Osteoblast (primary cell): ENCODE measurements around the gene PHACTR4. TPM values are rescaled to one million over a fixed set of nuclear protein-coding genes. Genes with fewer than 3 reads are reported as not detected.
"Not testable (repeated sequence)": the region's sequence is repeated elsewhere in the genome, so short reads cannot be mapped to it uniquely, and the experiment has no call there.

Experiments used
- DNase-seq: peaks from one replicate; pipeline ENCODE4 v3.0.0; 2011; ENCODE audit warnings: low spot score, mixed read lengths; ENCODE audit not compliant: insufficient read length; ENCODE audit errors: missing footprints
- H2AFZ ChIP-seq: 2 replicates; pipeline ENCODE4 v1.6.0; 2011; ENCODE audit warnings: mild to moderate bottlenecking, low read length
- H3K27ac ChIP-seq: 2 replicates; pipeline ENCODE4 v1.5.1; 2011; ENCODE audit warnings: mild to moderate bottlenecking, low read depth, low read length, moderate library complexity
- H3K27me3 ChIP-seq: 2 replicates; pipeline ENCODE4 v1.6.0; 2012; ENCODE audit warnings: mild to moderate bottlenecking, control low read depth, inconsistent platforms, low read length, moderate library complexity; ENCODE audit not compliant: insufficient read depth
- H3K36me3 ChIP-seq: 2 replicates; pipeline ENCODE4 v1.5.1; 2011; ENCODE audit warnings: mild to moderate bottlenecking, low read length, control low read depth, moderate library complexity; ENCODE audit not compliant: insufficient read depth
- H3K4me1 ChIP-seq: 2 replicates; pipeline ENCODE4 v1.5.1; 2011; ENCODE audit warnings: mild to moderate bottlenecking, low read length, control low read depth, moderate library complexity; ENCODE audit not compliant: insufficient read depth
- H3K4me2 ChIP-seq: 2 replicates; pipeline ENCODE4 v1.6.0; 2011; ENCODE audit warnings: mild to moderate bottlenecking, low read length; ENCODE audit not compliant: insufficient read depth
- H3K4me3 ChIP-seq: fragments of 200-600 bp; sonication (generic); 3 replicates; pipeline ENCODE4 v1.5.1; 2012; ENCODE audit warnings: mild to moderate bottlenecking, low read length, inconsistent platforms; ENCODE audit not compliant: insufficient read depth
- H3K79me2 ChIP-seq: 2 replicates; pipeline ENCODE4 v1.6.0; 2012; ENCODE audit warnings: mild to moderate bottlenecking, low read length, control low read depth, inconsistent platforms; ENCODE audit not compliant: insufficient read depth
- H3K9me3 ChIP-seq: 2 replicates; pipeline ENCODE4 v1.5.1; 2011; ENCODE audit warnings: low read depth, low read length, control low read depth
- H4K20me1 ChIP-seq: 2 replicates; pipeline ENCODE4 v1.6.0; 2012; ENCODE audit warnings: mild to moderate bottlenecking, low read length, control low read depth; ENCODE audit not compliant: insufficient read depth
- total RNA-seq: library from RNA; depleted of rRNA; stranded (reverse); fragments of >200 nt; gene quantifications from 2 replicates; pipeline ENCODE4 v1.2.3, GENCODE V29; 2012
- TF ChIP-seq, protein P1 (sequence below): IDR thresholded peaks from 2 replicates; pipeline ENCODE4 v1.5.1; 2011; ENCODE audit warnings: mild to moderate bottlenecking, low read depth, low read length, moderate library complexity; ENCODE audit errors: extremely low read depth

PHACTR4 gene
- total RNA-seq, 1 donor = 12.7 TPM

- Histone ChIP-seq H3K4me2 (peak overlapping the region; percentile 87), H3K27me3 (no peaks in the 10 kb centered on the region), H3K27ac (peak overlapping the region; percentile 44), H4K20me1 (peaks cover 19% of the 10 kb centered on the region), H3K4me3 (peak overlapping the region; percentile 76), H3K4me1 (peaks cover 18% of the 10 kb centered on the region), H3K79me2 (peaks cover 36% of the 10 kb centered on the region), H2AFZ (no peak overlapping the region), H3K9me3 (no peaks in the 10 kb centered on the region), H3K36me3 (peaks cover 5% of the 10 kb centered on the region)
- TF ChIP-seq, protein P1, sequence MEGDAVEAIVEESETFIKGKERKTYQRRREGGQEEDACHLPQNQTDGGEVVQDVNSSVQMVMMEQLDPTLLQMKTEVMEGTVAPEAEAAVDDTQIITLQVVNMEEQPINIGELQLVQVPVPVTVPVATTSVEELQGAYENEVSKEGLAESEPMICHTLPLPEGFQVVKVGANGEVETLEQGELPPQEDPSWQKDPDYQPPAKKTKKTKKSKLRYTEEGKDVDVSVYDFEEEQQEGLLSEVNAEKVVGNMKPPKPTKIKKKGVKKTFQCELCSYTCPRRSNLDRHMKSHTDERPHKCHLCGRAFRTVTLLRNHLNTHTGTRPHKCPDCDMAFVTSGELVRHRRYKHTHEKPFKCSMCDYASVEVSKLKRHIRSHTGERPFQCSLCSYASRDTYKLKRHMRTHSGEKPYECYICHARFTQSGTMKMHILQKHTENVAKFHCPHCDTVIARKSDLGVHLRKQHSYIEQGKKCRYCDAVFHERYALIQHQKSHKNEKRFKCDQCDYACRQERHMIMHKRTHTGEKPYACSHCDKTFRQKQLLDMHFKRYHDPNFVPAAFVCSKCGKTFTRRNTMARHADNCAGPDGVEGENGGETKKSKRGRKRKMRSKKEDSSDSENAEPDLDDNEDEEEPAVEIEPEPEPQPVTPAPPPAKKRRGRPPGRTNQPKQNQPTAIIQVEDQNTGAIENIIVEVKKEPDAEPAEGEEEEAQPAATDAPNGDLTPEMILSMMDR = peak; percentile 80
- DNase-seq = peak; percentile 99
Observed at GRCh38 chr1:28518000-28518744, 148.6 kb downstream of the PHACTR4 start.

DNA sequence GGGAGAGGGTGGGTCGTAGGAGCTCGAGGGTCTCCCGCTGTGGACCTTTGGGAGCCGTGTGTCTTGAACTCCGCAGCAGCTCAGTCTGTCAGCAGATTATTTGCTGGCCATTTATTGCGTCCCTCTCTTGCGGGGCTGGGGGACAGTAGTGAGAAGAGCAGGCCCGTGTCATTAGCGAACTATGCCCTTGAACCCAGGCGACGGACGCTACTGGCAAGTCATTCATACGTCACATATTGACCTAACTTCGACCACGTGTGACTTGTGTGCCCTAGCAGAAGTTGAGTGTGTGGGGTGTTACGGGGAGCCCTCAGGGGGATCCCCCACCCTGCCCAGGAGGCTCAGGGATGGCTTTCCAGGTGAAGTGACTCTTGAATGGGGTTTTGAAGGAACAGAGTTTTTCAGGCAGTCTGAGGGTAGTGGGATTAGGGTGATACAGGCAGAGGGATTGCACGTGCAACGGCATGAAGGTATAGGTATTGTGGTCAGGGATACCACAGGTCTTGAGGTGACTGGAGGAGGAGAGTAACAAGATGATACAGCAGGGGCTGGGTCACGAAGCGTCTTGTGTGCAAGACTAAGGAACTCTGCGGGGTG, 149.3 kb downstream of the PHACTR4 start:
- peak; percentile 83 for DNase-seq
- no peaks in the 10 kb centered on the region for H3K9me3 ChIP-seq
- no peak overlapping the region for H2AFZ ChIP-seq
- peak overlapping the region; percentile 87 for H3K4me2 ChIP-seq
- H4K20me1 ChIP-seq = peaks cover 14% of the 10 kb centered on the region
- H3K36me3 ChIP-seq = peaks cover 6% of the 10 kb centered on the region
- TF ChIP-seq, protein P1 = no peak
- peak overlapping the region; percentile 76 for H3K4me3 ChIP-seq
- H3K79me2 ChIP-seq = peaks cover 43% of the 10 kb centered on the region
- no peaks in the 10 kb centered on the region for H3K27me3 ChIP-seq
- peaks cover 18% of the 10 kb centered on the region for H3K4me1 ChIP-seq
- peak overlapping the region; percentile 21 for H3K27ac ChIP-seq

DNA sequence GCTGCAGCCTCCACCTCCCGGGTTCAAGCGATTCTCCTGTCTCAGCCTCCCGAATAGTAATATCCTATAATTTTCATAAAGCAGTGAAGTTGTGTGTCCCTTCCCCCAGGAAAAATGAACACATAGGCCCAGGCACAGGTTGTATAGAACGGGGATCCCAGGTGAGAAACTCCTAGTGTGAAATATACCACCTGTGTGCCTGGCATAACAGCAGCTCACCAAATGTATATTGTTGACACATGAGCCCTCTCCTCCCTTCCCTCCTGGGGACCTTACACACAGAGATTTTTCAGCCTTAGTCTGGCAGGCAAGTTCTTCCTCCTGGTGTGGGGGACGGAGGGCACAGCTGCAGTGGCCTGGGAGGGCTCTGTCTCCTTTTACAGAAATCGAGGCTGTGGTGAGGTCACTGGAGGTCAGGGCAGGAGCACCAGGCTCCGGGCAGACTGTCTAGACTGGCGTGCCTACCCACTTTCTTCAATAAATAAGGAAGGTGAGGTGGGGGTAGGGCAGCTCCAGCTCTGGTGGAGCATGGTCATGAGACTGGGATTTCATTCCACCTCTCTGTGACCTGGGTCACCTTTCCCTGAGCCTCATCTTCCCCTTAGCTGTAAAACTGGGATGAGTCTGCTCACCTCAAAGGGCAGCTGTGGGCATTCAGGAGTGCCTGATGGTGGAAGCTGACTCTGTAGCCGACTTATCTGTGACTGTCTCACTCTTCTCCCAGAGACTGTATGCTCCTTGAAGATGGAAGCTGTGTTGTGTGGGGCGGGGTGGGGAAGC, 150.6 kb downstream of the PHACTR4 start:
- DNase-seq = peak; percentile 47
- Histone ChIP-seq H3K79me2 (peaks cover 54% of the 10 kb centered on the region), H3K9me3 (no peaks in the 10 kb centered on the region), H3K4me2 (no peak overlapping the region), H3K27me3 (no peaks in the 10 kb centered on the region), H3K4me3 (no peak overlapping the region), H4K20me1 (peaks cover 14% of the 10 kb centered on the region), H2AFZ (no peak overlapping the region), H3K36me3 (peaks cover 9% of the 10 kb centered on the region), H3K4me1 (peaks cover 18% of the 10 kb centered on the region), H3K27ac (no peak overlapping the region)
- TF ChIP-seq, protein P1 = no peak

- H3K4me3 ChIP-seq, H3K27me3 ChIP-seq, DNase-seq, H3K27ac ChIP-seq, H3K4me2 ChIP-seq, H3K9me3 ChIP-seq, H3K36me3 ChIP-seq, H2AFZ ChIP-seq: not testable (repeated sequence)
- peaks cover 14% of the 10 kb centered on the region for H4K20me1 ChIP-seq
- H3K79me2 ChIP-seq = peaks cover 60% of the 10 kb centered on the region
- peaks cover 18% of the 10 kb centered on the region for H3K4me1 ChIP-seq
Observed at GRCh38 chr1:28520796-28521195, 151.3 kb downstream of the PHACTR4 start.
